ENCODE measurements around the gene PLXDC2. TPM values are rescaled to one million over a fixed set of nuclear protein-coding genes. Genes with fewer than 3 reads are reported as not detected.

The PLXDC2 gene
- total RNA-seq, 6 donors from 2014 or later: 39.0 to 129 (median 68.0) TPM

- H3K27me3 ChIP-seq: no peaks in the 10 kb centered on the region
- DNase-seq (no peak), ATAC-seq (ENCODE audit: low FRiP score in 2 of 2) (no peak)
- peaks cover 0 to 4% (median 0%) of the 10 kb centered on the region in 4 donors for H3K4me1 ChIP-seq
- H3K9me3 ChIP-seq: no peaks in the 10 kb centered on the region
- no peak overlapping the region for H3K4me3 ChIP-seq
- WGBS, 2 donors: 65 to 81% methylated on average over 8 of the region's 8 CpGs
- H3K27ac ChIP-seq: no peak overlapping the region
- TF ChIP-seq POLR2AphosphoS5 (IDR thresholded peaks at IDR 0.05) (no peak), CTCF (IDR thresholded peaks at IDR 0.05) (no peak), EP300 (IDR thresholded peaks at IDR 0.05) (no peak), POLR2A (IDR thresholded peaks at IDR 0.05) (no peak)
- H3K36me3 ChIP-seq: no peaks in the 10 kb centered on the region
Measured at GRCh38 chr10:19877466-19878255, 61.4 kb downstream of the PLXDC2 start.

GRCh38 chr10:19882621-19883020 lies 66.4 kb downstream of the PLXDC2 start:
- ATAC-seq (ENCODE audit: low FRiP score in 2 of 2) (no peak), DNase-seq (no peak)
- no peak for TF ChIP-seq POLR2AphosphoS5 (IDR thresholded peaks at IDR 0.05)
- TF ChIP-seq EP300 (IDR thresholded peaks at IDR 0.05): no peak
- TF ChIP-seq CTCF (IDR thresholded peaks at IDR 0.05): no peak
- TF ChIP-seq POLR2A (IDR thresholded peaks at IDR 0.05): no peak
- no peak overlapping the region for H3K4me3 ChIP-seq
- H3K9me3 ChIP-seq: no peaks in the 10 kb centered on the region
- no peak overlapping the region for H3K27ac ChIP-seq
- no peaks in the 10 kb centered on the region for H3K36me3 ChIP-seq
- WGBS, 2 donors: 84% methylated on average over 5 of the region's 5 CpGs
- H3K27me3 ChIP-seq: no peaks in the 10 kb centered on the region
- no peaks in the 10 kb centered on the region for H3K4me1 ChIP-seq

GRCh38 chr10:19888061-19888660 lies 71.9 kb downstream of the PLXDC2 start:
- Histone ChIP-seq H3K36me3 (no peaks in the 10 kb centered on the region), H3K27ac (no peak overlapping the region), H3K9me3 (no peaks in the 10 kb centered on the region), H3K4me3 (no peak overlapping the region), H3K27me3 (no peaks in the 10 kb centered on the region), H3K4me1 (peaks cover 0 to 9% (median 7%) of the 10 kb centered on the region in 4 donors)
- WGBS, 2 donors: 74 to 76% methylated on average over 3 of the region's 3 CpGs
- TF ChIP-seq POLR2AphosphoS5 (IDR thresholded peaks at IDR 0.05) (no peak), EP300 (IDR thresholded peaks at IDR 0.05) (no peak), CTCF (IDR thresholded peaks at IDR 0.05) (no peak), POLR2A (IDR thresholded peaks at IDR 0.05) (no peak)
- ATAC-seq (ENCODE audit: low FRiP score in 2 of 2) (no peak), DNase-seq (no peak)

- no peak overlapping the region for H3K27ac ChIP-seq
- 53 to 59% methylated on average over 2 of the region's 2 CpGs for WGBS, 2 donors
- H3K36me3 ChIP-seq: no peaks in the 10 kb centered on the region
- H3K4me3 ChIP-seq: no peak overlapping the region
- no peaks in the 10 kb centered on the region for H3K9me3 ChIP-seq
- DNase-seq (no peak), ATAC-seq (ENCODE audit: low FRiP score in 2 of 2) (no peak)
- H3K27me3 ChIP-seq: no peaks in the 10 kb centered on the region
- no peak for TF ChIP-seq POLR2AphosphoS5 (IDR thresholded peaks at IDR 0.05)
- TF ChIP-seq POLR2A (IDR thresholded peaks at IDR 0.05): no peak
- no peak for TF ChIP-seq CTCF (IDR thresholded peaks at IDR 0.05)
- no peak for TF ChIP-seq EP300 (IDR thresholded peaks at IDR 0.05)
- H3K4me1 ChIP-seq: peaks cover 0 to 9% (median 7%) of the 10 kb centered on the region in 4 donors
Measured at GRCh38 chr10:19889256-19889655, 73.0 kb downstream of the PLXDC2 start.
